ENCODE results near the gene CUL7.

The CUL7 gene

DNA sequence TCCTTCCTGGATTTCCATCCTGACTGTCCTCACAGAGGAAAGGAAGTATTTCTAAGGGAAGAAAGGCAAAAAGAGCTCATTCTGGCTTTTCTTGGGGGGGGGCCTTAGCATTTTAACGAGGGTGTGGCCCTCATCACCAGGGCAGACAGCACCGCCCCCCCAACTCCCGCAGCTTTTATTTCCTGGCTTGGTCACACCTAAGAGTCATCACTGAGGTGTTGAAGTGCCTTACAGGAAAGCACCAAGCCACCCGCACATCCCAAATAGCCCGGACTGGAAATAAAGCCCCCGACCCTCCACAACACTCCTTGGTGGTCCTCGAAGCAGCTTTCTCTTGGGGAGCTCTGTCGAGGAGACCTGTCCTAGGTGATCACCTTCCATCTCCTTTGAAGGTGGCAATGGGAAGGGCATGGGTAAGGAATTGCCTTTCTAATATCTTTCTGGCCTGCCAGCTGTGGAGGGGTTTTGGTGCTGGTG lies 23.7 kb upstream of the CUL7 start:
- no peak for DNase-seq (ENCODE audit: low read depth)

DNA sequence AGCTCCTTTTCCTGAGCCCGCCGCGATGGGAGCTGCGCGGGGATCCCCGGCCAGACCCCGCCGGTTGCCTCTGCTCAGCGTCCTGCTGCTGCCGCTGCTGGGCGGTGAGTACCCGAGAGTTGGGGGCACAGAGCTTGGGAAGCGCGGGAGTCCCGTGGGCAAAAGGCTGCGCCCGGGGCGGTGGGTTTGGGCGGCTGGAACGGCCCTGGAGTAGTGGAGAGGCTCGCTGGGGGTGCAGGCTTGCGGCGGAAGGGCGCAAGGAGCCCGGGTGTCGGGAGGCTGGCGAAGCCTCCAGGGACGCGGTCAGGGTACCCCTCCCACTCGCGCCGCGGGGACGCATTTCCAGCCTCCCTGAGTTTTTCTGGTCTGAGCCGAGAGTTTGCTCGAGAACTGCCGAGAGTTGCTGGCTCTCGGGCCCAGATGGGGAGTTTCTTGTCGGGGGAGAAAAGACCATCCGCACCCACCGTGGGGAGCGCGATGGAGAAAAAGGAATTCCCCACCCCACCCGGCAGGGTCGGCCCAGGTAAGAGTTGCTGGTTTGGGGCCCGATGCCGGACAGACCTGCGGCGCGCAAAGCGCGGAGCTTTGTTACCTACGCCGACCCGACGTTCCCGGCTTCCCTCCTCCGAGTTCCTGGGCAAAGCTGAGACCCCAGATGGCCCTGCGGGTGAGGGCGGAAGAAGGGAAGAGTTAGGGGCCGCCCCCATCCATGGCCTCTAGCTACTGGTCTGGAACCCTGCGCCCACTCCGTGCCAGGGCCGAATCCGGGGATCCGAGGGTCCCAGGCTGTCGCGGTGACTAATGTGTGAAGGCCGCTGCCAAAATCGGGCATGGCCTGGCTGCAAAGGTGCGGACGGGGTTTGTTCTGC lies 23.0 kb upstream of the CUL7 start:
- peak; percentile 35 for DNase-seq (ENCODE audit: low read depth)

DNA sequence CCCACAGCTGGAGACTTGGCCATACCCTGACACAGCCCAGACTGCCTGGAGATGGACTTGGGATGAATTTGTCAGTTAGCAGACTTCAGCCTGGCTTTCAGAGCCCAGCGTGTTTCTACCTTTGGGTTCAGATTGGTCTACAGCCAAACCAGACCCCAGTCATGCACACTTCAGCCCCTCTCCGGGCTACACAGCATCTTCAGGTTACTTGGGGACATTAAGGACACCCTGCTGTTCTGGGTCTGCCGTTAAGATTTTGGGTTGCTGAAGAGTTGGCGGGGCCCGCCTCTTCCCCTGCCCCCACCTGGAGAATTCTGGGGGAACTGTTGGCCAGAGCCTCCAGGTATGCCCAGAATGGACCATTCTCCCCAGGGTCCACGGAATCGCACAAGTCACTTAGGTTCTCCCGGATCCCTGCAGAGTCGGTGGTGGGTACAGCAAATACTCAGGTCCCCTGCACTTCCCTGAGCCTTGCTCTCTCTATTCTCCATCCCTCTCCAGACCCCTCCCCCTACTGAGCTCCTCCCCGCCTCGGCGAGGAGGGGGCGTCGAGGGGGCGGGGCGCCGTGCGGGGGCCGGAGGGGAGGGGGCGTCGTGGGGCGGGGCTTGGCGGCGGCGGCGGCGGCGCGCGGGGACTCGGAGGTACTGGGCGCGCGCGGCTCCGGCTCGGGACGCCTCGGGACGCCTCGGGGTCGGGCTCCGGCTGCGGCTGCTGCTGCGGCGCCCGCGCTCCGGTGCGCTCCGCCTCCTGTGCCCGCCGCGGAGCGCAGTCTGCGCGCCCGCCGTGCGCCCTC lies 22.2 kb upstream of the CUL7 start, which contains the start of gene PTK7:
Gene PTK7 (plus strand): TSS at position 645 of the 794 bp plus-strand sequence. CDS start 175 bp downstream, outside the sequence.
- DNase-seq (ENCODE audit: low read depth): peak; percentile 62

DNA sequence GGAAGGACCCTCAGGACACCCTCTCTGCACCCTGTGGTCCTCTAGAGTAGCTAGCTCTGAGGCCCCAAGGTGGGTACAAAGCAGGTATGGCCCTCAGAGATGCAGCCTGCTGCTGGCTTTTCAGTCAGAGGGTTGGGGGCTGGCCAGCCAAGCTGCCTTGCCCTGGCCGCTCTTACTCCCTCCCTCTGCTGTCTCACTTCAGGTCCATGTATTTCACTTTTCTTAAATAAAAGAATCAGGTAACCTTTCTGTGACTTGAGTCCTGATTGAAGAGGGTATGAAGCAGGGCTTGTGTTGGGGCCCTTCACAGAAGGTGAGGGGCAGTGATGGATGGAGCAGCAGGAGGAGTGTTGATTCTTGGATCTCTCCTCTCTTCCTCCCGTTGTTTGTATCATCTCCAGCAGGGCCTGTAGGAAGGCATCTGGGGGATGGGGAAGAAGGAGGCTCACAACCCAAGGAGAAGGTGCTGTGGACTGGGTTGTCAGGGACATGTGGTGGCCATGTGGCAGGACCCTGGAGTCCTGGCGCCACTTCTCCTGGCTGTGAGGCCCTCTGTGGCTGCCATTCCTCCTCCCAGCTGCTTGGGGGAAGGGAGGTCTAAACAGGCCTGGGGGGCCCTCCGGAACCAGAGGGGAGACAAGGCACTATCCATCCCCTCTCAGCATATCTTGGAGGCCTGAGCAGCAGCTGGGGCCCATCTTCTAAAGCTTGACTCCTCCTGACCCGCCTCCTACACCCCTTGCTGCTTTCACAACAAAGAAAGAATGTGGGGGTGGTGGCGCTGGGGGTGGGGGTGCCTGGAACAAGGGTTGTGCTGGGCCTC lies 21.4 kb upstream of the CUL7 start:
- DNase-seq (ENCODE audit: low read depth): peak; percentile 95

DNA sequence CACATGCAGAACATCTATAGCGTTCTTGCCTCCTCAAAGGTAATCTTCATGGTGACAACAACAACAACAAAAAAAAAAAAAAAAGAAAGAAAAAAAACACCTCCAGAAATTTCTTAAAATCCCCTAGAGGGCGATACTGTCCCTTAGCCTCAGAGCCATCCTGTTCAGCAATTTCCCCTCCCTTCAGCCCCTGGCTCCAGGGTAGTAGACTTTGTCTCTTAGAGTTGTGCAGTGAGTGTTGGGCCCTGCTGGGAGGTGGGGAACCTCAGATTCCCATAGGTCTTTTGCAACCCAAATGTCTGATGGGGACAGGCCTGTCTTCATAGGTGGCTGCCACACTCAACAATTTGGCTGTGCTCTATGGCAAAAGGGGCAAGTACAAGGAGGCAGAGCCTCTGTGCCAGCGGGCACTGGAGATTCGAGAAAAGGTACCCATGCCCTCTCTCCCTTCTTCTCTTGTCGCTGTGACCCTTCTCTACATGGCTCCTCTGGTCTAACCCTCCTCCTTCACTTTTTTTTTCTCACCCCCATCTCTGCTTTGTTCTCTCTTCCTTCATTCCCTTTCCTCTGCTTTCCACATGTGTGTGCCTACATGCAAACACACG lies 16.5 kb upstream of the CUL7 start:
- peak; percentile 79 for DNase-seq (ENCODE audit: low read depth)

DNA sequence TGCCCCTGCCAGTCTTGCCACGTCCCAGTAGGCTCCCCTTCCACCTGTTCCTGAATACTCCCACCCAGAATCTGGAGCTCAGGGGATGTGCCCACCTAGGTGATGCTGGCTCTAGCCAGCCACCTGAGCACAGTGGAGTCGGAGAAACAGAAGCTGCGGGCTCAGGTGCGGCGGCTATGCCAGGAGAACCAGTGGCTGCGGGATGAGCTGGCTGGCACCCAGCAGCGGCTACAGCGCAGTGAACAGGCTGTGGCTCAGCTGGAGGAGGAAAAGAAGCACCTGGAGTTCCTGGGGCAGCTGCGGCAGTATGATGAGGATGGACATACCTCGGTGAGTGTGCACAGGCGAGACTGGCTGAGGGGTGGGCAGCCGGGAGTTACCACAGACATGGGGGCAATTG lies 9.2 kb upstream of the CUL7 start:
- no peak for DNase-seq (ENCODE audit: low read depth)

DNA sequence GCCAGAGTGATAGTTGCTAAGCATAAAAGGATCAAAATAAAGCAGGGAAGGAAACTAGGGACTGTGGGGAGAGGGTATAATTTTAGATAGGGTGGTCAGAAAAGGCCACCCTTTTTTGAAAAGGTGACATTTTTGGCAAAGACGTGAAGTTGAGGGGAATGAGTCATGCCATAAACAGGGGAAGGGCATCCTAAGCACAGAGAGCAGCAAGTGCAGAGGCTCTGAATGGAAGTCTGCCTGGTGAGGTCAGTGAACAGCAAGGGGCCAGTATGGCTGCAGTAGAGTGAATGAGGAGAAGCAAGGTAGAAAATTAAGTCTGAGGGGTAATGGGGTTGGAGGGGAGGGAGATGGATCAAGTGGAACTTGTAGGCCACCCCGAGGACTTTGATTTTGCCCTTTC lies 8.2 kb upstream of the CUL7 start:
- DNase-seq (ENCODE audit: low read depth): no peak

DNA sequence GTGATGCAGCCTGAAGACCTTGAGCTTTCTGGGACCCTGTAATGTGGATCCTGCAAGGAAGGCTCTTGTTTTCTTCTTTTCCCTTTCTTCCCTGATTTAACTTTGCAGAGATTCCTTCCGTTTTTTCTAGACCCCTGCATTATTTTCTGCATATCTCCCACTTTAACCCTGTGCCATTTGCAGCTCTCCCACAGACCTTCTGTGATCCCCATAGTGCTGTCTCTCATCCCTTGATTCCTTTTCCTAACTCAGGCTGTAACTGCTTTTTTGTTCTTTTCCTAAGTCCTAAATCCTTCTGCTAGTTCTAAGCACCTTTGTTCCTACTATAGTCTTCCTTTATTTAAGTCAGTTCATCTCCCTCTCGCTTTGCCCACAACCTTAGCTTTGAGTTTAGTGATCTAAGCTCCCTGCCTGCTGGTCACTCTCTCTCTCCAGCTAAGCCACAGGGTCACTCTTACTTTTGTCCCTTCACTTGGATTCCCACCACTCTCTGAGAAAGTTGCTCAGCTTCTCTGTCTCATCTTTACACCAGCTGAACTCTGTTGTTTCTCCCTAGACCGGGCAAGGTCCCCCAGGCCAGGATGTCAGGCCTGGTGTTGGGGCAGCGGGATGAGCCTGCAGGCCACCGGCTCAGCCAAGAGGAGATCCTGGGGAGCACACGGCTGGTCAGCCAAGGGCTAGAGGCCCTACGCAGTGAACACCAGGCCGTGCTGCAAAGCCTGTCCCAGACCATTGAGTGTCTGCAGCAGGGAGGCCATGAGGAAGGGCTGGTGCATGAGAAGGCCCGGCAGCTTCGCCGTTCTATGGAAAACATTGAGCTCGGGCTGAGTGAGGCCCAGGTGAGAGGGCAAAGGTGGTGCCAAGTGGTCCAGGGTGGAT lies 7.3 kb upstream of the CUL7 start:
- DNase-seq (ENCODE audit: low read depth): no peak

DNA sequence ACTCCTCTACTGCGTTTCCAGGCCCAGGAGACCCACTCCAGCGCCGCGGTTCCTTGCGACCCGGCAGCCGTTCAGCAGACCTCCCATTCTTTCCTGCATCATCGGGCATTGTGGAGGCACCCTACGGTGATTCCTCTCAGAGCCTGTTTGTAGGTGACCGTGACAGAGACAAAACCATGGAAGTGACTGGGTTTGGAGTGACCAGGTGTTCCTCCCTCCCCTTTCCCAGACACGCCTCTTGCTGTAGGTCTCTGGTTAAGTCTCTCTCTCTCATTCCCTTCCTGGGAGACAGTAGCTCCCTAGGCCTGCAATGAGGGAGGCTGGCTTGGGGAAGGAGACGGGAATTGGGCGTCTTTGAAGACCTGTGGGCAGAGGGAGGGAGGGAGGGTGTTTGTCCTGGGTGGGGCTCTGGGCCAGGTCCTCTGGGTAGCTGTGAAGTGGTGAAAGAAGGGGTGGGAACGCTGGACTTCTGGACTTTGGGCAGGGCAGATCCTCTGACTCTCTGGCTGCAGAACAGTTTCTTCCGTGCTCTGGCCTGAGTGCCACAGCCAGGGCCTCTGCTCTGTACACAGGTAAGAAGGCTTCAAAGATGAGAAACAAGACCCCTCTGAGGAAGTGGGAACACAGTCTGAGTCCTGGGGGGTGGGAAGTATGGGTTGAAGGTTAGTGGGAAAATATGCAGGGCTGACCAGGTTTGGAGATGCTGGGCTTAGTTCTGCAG lies 6.5 kb upstream of the CUL7 start:
- no peak for DNase-seq (ENCODE audit: low read depth)

DNA sequence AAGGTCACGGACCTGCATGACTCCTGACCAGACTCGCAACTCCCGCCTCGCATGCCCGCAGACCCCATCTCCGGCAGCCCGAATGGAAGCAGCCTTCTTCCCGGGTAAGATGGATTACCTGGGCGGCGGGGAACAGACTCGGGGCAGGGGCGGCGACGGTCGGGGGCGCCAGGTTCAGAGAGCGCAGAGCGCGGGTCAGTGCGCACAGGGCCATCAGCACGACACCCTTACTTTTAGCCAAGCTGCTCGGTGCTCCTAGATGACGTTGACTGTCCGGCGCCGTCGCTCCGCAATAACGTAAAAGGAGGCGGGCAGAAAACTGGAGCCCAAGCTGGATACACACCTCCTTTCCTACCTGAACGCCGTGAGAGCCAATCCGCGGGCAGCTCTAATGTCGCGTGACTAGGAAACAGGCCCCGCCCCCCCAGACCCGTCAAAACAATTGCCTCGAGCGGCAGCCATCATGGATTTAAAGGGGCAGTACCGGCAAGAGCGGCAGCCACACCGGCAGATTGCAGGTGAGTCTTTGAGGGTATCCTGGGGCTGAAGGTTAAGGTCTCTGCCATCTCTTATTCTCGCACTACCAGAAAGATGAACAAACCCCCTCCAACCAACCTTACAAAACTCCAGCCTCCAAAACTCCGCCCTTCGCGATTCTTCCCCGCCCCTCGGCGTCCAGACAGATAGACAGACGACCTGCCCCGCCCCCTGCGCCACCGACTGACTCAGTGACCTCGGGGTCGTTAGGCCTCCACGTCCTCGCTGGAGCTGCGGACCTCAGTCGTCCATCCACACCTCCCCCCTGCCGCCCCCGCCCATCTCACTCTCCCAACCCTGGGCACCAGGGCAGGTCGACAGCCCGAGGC lies 5.8 kb upstream of the CUL7 start, which contains the start of the genes KLC4 and MRPL2:
Gene KLC4 (plus strand): TSS at position 464 of the 866 bp plus-strand sequence. CDS start 1,705 bp downstream, outside the sequence.
Gene MRPL2 (minus strand): TSS at position 267 of the 866 bp plus-strand sequence. CDS start 53 bp downstream, at position 214.
- peak; percentile 98 for DNase-seq (ENCODE audit: low read depth)

DNA sequence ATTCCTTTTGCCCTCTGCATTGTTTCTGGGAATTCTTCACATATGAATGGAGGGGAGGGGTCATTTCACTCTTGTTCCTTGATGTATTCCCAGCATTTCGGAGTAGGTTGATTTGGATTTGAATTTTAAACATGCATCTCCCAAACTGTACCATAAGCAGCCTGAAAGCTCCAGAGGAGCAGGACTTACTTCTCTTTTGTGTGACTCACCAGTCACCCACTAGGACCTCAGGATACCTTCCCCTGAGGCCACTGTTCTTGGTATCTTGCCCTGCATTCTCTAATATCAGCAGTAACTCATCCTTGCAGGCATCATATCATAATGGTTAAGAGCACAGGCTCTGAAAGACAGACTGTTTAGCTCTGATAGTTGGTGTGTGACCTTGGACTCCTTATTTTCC lies 4.9 kb upstream of the CUL7 start:
- no peak for DNase-seq (ENCODE audit: low read depth)

DNA sequence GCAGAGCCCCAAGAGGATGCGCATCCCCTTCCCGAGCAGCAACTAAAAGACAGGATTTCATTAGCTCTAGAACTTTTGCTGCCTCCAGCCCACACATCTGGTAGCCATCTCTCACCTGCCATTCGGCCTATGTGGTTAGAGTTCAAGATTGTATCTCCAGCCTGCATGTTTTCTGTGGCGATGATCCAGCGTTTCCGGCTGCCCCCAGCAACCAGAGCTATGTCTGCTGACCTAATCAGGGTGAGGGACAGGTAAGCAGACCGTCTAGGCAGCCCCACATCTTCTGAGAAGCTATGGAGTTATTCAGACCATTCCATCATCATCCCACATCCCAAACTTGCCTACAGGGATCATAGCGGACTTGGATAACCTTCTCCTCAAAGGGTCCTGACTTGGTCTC lies 2.3 kb upstream of the CUL7 start:
- no peak for DNase-seq (ENCODE audit: low read depth)

DNA sequence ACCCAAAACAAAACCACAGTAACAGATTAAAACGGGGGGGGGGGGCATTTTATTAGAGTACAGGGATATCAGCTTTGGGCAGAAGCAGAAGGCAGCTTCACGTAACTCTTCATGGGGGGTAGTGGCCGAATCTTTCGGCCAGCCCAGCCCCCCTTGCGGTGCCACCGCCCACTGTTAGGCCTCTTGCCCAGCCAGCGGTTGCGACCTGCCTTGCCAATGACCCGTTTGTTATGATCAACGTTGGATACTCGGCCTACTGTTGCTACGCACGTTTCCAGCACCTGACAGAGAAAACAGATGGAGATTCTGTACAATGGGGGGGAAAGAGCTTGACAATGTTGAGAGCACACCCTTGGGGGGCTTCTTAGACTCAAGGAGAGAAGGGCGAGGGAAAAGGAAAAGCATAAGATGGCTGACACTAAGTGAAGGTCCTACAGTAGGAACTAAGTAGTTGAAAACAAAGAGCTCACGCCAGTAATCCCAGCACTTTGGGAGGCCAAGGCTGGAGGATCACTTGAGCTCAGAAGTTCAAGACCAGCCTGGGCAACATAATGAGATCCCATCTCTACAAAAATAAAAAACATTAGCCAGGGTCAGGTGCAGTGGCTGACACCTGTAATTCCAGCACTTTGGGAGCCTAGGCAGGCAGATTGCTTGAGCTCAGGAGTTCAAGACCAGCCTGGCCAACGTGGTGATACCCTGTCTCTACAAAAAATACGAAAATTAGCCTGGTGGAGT lies 724 bp upstream of the CUL7 start:
- no peak for DNase-seq (ENCODE audit: low read depth)

DNA sequence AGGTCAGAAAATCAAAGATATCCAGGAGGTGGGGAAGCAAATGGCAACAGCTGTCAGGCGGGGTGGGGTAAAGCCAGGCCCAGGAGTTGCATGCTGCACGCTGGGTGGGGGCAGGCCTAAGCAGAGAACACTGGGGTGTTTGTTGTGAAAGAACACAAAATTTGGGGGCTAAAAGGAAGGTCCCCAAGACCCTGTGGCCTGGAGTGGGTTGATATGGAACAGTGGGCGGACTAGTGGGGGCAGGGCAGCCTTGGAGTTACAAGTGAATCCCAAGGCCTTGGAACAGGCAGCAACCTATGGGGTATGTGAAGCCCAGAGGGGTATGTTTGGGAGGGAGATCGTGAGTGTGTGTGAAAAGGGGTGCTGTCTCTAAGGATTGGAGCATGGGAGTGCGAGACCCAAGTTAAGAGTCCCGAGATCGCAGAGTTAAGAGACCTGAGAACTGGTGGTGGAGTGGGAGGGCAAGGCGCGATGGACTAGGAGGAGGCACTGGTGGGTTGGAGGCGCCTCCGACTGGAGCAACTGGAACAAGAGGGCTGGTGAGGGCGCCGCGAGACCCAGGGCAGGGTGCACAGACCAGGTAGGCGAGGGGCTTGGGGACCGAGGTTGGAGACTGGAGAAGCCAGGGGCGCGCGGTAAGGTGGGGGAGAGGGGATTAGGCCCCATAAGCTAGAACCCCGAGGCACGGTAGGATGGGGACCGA lies 658 bp downstream of the CUL7 start:
- DNase-seq (ENCODE audit: low read depth): peak; percentile 24

DNA sequence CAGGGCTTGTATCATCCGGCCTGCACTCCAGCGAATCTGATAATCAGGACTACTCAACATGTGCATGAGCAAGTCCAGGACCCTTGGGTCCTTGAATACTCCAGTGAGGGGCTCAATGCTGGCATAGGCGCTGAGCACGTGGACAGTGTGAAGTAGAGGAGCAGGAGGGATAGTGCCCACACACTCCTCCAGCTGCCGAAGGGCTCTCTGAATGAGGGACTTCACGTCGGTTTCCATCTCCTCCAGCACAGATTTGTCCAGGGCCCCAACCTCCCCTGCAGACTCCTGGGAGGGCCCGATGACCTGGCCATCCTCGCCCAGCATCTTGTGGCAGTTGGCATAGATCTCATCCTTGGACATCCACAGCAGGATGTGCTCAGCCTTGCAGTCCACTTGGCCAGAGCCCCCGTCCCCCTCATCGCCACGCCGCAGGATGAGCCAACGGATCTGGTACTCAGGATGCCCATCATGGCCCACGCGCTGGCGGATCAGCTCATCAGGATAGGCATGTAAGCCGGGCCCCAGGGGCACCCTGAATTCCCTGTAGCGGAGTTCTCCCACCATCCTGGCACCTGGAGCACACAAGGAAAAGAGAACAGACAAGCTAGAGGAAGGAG lies 1.3 kb downstream of the CUL7 start:
- DNase-seq (ENCODE audit: low read depth): no peak

DNA sequence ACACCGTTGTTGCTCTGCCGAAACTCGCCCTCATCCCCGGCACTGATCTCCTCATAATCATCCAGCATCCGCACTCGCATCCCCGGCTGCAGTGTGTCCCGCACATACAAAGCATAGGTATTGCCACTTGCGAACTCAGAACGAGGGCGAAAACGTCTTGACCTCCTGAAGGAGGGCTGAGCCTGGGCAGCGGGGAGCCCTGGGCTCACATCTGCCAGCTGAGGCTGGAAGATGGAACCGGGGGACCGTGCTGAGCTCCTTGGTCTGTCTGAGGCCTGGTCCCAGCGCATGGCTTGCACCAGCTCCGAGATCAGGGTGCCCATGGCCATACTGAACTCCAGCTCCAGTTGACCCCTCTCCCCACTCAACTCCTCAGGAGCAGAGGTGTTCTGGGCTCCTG lies 2.7 kb downstream of the CUL7 start:
- no peak for DNase-seq (ENCODE audit: low read depth)

DNA sequence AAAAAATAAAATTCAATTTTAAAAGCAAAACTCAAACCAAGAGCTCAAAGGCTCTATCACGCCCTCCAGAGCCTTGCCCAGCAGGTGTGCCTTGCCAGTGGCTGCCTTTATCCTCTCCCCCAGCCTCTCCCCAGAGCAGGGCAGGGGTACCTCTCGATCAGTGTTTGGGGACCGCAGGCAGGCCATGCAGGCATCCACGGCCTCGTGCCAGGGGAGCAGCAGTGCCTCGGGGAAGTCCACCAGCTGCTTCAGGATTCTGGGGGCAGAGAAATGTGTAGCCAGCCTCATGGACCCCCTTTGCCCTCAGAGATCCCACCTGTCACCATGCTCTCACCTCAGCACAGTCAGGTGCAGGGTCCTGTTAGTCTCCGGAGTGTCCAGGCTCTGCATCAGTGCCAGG lies 5.7 kb downstream of the CUL7 start:
- no peak for DNase-seq (ENCODE audit: low read depth)
